GM21528 (cell line): Measurements from ENCODE around the gene KLHL26.
"Not testable (repeated sequence)": the region's sequence is repeated elsewhere in the genome, so short reads cannot be mapped to it uniquely, and the experiment has no call there.

ENCODE experiments used
- ATAC-seq: cut with Tn5 transposase; IDR thresholded peaks from one replicate; pipeline ENCODE4 v1.9.1; 2021; ENCODE audit warnings: mild to moderate bottlenecking, moderate library complexity; ENCODE audit not compliant: unreplicated experiment, low FRiP score

The KLHL26 gene, protein sequence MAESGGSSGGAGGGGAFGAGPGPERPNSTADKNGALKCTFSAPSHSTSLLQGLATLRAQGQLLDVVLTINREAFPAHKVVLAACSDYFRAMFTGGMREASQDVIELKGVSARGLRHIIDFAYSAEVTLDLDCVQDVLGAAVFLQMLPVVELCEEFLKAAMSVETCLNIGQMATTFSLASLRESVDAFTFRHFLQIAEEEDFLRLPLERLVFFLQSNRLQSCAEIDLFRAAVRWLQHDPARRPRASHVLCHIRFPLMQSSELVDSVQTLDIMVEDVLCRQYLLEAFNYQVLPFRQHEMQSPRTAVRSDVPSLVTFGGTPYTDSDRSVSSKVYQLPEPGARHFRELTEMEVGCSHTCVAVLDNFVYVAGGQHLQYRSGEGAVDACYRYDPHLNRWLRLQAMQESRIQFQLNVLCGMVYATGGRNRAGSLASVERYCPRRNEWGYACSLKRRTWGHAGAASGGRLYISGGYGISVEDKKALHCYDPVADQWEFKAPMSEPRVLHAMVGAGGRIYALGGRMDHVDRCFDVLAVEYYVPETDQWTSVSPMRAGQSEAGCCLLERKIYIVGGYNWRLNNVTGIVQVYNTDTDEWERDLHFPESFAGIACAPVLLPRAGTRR

DNA sequence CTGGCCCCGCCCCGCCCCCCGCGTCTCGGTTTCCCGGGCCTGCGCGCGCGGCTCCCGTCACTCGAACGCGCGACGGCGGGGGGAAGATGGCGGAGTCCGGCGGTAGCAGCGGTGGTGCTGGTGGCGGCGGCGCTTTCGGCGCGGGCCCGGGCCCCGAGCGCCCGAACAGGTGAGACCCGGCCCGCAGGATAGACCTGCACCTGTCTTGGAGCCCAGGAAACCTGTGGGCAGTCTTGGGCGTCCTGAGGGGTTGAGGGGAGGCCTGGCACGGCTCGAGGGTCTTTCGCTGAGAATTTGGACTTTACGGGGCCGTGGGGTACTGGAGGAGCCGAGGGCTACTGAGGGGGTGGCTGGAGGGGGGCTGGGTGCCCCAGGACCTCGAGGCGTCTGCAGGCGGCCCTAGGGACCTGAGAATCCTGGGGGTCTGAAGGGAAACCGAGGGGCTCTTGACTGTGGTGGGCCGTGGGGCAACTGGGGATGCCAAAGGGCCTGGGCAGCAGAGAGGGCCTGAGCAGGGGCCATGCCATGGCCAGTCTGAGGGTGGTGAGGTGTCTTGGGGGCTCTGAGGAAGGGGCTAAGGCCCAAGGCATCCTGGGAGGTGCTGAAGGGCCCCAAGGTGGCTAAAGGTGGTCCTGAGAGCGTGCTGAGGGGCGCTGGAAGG, at the start of gene KLHL26:
KLHL26 (plus strand) TSS at position 60 of the 661 bp plus-strand sequence; CDS start at position 87, 27 bp downstream.
- ATAC-seq, result no peak

DNA sequence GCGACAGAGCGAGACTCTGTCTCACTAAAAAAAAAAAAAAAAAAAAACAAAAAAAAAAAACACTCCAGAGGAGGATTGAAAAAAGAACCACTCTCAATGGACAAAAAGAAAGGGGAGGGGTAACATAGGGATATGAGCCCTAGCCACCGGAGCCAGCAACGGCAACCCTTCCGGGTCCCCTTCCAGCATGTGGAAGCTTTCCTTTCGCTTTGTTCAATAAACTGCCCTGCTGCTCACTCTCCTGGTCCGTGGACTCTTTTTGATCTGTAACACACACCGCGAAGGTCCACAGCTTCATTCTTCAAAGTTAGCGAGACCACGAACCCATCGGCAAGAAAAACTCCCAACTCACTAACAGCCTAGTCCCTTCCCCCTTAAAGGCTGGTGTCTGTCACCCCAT, 49.3 kb upstream of the KLHL26 start:
- no peak for ATAC-seq

DNA sequence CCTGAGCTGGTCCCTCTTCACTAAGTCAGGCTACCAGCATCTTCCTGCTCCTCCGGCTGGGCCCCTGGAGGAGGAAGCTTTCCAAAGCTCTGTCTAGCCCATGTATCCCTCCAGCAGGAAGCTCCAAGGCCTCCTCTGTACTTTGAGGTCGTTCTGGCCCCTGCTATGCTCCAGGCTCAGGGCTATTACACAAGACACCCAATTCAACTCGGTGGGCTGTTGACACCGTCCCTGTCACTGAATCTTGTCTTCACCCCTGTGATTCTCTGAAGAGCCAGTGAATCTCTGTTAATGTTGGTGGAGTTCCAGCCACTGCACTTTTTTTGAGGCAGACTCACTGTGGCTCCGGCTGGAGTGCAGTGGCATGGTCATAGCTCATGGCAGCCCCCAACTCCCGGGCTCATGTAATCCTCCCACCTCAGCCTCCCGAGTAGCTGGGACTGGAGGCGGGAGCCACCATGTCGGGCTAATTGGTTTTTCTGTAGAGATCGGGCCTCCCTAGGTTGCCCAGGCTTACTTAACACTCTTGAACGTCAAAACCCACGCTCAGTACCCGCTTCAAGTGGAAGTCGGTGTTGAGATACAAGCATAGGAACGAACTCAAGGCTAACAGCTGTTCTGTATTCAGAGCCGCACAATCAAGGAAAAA, 48.7 kb upstream of the KLHL26 start:
- ATAC-seq, result no peak

DNA sequence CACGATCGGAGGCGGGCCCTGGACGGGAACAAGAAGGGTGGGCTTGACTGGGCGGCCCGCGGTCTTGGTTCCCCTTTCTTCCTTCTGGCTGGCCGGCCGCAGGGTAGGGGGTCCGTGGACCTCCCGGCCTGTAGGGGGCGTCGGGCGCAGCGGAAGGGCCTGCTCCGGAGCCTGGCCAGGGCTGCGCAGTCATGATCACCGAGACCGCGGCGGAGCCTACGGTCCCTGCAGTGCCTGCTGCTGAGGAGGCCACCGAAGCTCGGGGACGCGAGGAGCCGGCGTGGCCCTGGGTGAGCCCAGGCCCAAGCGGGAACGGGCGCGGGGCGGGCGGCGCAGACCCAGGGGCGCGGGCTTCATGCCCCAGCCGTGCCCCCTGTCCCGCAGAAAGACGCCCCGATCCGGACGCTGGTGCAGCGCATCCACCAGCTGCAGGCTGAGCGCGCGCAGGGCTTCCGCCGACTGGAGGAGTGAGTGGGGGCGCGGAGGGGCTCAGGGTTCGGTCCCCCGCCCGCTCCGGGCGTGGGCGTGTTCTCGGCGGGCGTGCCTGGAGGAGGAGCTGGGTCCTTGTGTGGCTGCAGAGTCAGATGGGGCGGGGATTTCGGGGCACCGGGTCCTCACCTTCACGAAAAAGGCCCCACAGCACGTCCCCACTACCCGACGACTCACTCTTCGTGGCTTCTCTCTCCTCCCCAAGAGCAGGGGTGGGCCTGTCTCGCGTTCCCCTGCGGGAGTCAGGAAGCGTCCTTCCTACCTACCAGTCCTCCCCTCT, 48.0 kb upstream of the KLHL26 start, which contains the start of gene REX1BD:
REX1BD (plus strand) TSS at position 188 of the 769 bp plus-strand sequence; CDS start at position 192, 4 bp downstream.
- peak; percentile 74 for ATAC-seq

DNA sequence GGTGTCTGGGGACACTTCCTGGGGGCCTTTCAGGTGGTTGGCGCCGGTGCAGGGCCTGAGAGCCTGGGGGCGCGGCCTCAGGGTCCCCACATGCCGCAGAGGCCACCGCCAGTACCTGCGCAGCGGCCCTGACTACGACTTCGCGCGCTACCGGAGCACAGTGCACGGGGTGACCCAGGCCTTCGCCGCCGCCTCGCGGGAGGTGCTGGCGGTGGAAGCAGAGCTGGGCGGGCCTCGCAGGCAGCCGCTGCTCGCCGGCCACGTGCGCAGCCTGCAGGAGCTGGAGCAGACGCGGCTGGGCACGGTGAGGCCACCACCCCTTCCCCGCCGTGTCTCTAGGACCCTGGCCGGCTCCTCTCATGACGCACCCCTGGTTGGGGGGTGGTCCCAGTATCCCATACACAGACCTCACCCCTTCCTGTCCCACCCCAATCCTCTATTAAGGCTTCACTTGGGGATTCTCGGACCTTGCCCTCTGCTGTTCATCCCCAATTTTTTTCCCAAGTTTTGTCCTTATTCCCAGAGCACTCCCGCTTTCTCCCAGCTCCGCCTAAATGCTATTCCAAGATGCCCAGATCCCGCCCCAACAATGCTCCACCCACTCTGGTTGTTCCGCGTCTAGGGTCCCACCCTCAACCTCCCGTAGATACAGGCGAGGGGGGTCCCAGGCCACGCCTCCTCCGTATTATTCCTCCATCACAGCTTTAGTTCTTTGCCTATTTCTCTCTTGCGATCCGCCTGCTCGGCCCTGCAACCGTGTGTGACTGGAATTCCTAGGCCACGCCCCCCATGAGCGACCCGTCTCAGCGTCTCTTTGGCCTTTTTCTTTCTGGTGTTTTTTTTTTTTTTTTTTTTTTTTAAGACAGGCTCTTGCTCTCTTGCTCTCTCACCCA, 47.2 kb upstream of the KLHL26 start:
- ATAC-seq, result peak; percentile 38

DNA sequence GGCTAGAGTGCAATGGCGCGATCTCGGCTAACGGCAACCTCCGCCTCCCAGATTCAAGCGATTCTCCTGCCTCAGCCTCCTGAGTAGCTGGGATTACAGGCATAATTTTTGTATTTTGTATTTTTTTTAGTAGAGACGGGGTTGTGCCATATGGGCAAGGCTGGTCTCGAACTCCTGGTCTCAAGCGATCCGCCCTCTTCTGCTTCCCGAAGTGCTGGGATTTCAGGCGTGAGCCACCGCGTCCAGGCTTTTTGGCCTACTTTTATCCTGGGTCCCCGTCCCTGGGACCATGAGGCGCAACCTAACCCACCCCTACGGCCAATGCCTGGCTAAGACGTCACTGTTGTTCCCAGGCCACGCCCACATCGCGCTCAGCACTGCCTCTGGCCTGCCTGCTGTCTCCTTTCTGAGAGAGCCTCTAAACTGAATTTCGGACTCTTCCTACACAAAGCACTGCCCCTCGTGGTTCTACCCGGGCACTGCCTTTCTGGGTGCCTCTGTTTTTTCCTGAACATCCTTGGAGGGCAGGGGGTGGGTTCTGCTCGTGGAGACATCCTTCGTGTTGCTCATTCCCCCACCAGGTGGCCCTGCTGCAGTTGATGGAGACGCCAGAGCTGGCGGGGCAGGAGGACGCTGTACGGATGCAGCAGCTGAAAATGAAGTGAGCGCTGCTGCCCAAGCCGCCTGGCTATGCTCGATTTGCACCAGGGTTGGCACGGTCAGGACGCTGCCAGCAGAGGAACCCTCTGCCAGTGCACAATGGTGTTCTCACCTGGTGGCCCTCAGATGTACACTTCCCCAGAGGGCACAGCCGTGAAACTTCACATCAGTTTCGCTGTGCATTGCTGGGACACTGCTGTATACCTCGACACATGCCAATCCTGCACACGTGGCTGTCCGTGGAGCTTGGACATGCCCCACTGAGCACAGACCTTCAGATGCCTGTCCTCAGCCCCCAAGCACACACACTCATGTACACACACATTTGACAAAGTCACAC, 46.3 kb upstream of the KLHL26 start:
- no peak for ATAC-seq

DNA sequence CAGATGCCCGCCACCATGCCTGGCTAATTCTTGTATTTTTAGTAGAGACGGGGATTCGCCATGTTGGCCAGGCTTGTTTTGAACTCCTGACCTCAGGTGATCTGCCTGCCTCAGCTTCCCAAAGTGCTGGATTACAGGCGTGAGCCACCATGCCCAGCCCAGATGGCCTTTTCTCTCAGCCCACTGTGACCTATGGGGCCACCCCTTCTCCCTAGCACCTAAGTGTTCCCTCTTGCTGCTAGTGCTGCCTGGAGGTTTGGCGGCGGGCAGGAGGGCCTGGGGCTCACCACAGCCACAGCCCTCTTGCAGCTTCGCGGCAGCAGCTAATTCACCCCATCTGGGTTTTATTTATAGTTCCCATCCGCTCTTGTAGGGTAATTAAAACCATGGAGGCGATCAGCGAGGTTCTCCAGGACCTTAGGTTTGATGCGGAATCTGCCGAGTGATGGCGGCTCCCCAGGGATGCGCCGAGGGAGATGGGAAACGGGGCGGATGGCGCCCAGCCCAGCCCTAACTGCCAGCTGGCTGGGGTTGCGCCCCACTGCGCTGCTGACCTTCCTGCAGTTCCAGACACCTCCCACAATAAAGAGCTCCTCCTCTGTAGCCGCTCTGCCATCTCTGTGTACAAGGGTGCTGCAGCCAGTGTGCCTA, 45.0 kb upstream of the KLHL26 start:
- no peak for ATAC-seq

DNA sequence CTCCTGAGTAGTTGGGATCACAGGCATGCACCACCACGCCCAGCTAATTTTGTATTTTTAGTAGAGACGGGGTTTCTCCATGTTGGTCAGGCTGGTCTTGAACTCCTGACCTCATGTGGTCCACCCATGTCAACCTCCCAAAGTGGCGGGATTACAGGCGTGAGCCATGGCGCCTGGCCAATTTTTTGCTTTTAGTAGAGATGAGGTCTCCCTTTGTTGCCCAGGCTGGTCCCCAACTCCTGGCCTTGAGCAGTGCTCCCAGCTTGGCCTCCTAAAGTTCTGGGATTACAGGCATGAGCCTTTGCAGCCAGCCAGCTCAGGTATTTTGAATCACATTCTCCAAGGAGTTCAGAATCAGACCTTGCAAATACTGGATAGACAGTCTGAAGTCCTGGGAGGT, 44.1 kb upstream of the KLHL26 start:
- ATAC-seq, result not testable (repeated sequence)

DNA sequence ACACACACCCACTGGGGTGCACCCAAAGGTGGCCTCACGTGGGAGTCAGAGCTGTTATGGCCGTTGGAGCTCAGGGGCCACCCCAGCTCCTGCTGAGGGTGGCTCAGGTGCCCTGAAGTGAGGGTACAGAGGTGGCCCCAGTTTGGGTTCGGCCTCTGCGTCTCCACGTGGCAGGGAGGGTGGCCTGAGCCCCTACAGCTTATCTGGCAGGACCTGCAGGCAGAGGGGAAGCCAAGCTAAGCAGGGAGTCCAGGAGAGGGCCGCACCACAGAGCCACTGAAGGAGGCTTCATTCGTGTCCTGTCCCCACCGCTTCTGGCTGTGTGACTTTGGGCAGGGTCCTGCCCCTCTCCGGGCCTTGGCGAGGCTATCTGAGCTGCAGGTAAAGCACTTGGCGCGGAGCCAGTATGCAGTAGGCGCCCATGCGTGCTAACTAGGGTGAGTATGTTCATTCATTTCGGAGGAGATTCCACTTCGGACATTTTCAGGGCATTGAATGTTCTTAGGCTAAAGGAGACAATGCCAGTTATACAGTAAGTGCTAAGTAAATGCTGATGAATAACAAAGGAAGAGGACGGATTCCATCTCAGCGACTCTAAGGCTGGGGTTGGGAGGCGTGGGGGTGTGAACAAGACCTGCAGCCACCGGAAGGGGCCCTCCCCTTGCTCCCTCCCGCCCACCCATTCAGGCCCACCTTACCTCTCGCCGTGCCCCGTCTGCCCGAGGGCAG, 43.3 kb upstream of the KLHL26 start:
- no peak for ATAC-seq

DNA sequence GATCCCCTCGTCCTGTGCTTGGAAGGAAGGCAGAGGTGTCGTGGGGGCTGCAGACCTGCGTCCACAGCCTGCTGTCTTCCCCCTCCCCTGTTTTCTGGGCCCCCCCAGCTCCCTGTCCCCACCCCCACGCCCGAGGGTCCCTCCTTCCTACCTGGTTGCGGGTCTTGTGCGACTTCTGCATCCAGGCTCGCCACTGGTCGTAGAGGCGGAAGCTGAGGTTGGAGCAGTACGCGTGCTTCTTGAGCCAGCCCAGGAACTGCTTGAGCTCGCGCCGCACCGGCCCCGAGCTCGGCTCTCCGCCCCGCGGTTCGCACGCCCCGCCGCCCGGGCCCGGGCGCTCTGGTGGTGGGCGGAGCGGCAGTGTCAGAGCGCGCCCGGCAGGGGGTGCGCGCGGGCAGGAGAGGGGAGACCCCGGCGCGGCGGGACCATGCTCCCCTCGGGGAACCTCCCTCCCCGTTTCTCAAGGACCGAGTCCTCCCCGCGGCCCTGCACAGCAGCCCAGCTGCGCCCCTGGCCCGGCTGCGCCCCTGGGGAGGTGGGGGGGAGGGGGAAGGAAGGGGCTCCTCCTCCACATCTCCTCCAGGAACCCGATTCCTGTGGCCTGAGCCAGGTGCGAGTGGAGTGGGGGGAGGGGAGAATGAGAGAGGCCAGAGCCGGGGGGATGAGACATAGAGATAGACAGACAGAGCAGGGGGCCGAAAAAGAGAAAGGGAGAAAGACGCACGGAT, 42.6 kb upstream of the KLHL26 start:
- no peak for ATAC-seq

DNA sequence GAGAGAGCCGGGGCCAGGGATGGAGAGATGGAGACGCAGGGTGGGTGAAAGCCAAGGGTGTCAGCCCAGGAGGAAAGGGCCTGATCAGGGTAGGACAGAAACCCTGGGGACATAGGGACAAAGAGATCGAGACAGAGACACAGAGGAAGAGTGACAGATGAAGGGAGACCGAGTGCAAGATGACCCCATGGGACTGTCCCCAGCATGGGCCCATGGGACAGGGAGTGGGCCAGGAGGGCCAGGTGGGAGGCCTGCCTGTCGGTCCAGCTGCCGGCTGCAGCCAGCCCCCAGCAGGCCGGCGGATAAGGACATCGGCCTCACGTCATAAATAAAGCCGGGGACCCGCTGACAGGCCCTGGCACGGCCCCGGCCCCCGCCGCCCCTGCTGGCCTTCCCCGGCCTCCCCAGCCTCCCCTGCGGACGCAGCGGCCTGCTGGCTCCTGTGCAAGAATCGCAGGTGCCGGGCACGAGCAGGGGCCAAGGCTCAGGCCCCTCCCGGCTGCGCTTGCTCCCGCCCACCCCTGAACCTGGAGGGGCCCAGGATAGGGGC, 41.9 kb upstream of the KLHL26 start:
- ATAC-seq, result no peak

DNA sequence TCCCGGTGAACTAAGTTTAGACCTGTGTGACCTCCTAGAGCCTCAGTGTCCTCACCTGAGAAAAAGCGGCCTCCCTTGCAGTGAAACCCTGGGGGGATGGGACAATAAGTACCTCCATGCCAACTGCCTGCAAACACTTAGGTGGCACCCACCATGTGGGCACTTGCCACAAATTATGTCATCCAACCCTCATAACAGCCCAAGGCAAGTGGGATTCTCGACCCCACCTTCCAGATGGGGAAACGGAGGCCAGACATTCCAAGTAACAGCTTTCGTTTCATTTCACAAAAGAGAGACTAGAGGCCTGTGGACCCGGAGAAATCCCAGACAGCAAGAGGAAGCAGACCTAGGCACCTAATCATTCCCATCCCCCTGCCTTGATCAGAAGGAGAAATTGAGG, 41.4 kb upstream of the KLHL26 start:
- no peak for ATAC-seq

DNA sequence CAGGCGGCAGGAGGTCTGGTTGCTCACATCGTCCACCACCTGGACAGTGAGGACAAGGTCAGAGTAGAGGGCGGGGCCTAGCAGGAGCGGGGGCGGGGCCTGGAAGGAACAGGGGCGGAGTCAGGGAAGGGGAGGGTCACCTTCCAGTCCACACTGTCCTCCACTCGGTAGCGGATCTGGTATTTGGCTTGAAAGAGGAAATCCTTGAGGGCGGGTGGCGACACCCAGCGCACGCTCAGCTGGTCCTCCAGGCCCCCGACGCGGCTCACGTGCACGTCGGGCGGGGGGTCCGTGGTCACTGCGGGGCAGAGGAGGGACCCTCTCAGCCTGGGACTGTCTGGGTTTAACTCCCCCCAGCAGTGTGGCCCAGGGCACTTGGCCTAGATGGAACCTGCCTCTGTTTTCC, 40.1 kb upstream of the KLHL26 start:
- no peak for ATAC-seq

DNA sequence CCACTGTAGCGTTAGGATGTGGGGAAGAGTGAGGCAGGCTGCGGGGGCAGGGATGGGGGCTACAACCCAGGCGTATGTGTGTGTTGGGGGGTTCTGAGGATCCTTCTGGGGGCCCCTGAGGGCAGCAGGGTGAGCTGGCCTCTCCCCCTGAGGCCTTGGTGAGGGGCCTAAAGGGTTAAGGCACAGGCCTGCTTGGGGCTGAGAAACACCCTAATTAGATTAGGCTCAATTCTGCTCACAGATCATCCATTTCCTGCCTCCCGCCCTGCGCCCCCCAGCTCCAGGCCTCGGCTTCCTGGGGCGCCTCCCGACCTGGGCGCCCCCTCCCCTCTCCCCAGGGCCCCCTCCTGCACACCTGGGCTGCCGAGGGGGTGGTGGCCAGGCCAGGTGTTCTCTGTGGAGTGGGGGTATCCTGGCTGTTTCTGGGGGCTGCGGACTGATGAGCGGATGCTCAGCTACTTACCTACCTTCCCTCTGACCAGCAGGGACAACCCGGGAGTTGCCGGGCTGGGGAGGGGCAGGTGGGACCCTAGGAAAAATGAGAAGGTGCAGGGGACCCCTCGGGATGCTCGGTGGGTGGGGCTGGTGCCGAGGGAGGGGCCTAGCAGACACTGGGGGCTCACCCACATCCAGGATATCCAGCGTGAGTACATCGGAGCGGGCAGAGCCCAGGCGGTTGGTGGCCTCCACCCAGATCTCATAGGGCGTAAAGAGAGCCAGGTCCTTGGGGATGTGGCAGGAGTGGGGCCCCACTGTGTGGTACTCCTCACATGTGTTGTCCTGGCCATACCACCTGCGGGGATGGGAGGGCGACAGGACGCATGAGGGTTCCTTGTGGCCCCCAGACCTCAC, 38.8 kb upstream of the KLHL26 start:
- no peak for ATAC-seq

DNA sequence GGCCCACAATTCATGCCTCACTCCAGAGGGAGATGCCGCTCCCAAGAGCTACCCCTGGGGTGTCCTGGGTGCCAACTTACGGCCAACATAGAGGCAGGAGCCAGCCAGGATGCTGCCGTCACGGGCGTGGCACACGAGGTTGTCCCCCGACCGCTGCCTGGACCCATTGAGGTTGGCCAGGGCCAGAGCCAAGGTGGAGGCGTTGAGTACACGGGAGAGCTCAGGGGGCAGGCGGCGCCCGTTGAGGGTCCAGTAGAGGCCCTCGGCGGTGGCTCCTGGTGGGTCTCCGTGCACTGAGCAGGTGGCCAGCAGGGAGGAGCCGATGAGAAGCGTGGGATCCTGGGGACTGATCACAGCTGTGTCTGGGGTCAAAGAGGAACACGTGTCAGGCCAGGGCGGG, 37.3 kb upstream of the KLHL26 start:
- no peak for ATAC-seq
